Medulla oblongata (tissue), 1 donor: ENCODE results near the gene AKAP4.
A peak's percentile ranks its signal among the peaks of the same experiment; 100 is the strongest.

ENCODE experiments used
- DNase-seq: peaks from one replicate; pipeline ENCODE4 v3.0.0-alpha.2; 2015; ENCODE audit errors: extremely low spot score

AKAP4 gene

GRCh38 chrX:50200907-50201306 is at the start of gene AKAP4:
Gene AKAP4 (minus strand): TSS chrX:50201007. CDS start chrX:50200889, 118 bp downstream.
- DNase-seq = no peak

DNA sequence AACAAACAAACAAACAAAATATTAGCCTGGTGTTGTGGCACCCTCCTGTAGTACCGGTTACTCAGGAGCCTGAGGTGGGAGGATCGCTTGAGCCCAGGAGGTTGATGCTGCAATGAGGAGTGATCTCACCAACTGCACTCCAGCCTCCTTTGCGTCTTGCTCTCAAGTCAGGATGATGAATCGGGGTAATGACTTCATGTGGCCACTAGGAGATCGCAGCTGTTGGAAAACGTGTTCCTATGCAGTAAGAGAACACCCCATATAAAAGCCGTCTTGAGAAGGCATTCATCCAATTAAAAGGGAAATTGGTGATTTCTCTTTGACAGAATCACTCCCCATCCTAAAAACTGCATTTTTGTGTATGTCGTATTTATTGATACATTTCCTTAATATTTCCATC is 10.7 kb upstream of the AKAP4 start:
- DNase-seq = no peak

DNA sequence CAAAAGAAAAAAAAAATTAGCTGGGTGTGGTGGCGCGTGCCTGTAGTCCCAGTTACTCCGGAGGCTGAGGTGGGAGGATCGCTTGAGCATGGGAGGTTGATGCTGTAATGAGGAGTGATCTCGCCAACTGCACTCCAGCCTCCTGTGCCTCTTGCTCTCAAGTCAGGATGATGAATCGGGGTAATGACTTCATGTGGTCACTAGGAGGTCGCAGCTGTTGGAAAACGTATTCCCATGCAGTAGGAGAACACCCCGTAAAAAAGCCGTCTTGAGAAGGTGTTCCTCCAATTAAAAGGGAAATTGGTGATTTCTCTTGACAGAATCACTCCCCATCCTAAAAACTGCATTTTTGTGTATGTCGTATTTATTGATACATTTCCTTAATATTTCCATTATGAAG is 5.9 kb upstream of the AKAP4 start:
- DNase-seq = no peak

- peak; percentile 65 for DNase-seq
Observed at GRCh38 chrX:50204364-50204899, 3.6 kb upstream of the AKAP4 start, which contains the start of gene CCNB3. Gene CCNB3 (plus strand): TSS chrX:50204765. CDS start chrX:50285164, 80,399 bp downstream.

GRCh38 chrX:50202539-50202938 is 1.7 kb upstream of the AKAP4 start:
- no peak for DNase-seq

- no peak for DNase-seq
Observed at GRCh38 chrX:50198348-50198747, 2.5 kb downstream of the AKAP4 start.

DNA sequence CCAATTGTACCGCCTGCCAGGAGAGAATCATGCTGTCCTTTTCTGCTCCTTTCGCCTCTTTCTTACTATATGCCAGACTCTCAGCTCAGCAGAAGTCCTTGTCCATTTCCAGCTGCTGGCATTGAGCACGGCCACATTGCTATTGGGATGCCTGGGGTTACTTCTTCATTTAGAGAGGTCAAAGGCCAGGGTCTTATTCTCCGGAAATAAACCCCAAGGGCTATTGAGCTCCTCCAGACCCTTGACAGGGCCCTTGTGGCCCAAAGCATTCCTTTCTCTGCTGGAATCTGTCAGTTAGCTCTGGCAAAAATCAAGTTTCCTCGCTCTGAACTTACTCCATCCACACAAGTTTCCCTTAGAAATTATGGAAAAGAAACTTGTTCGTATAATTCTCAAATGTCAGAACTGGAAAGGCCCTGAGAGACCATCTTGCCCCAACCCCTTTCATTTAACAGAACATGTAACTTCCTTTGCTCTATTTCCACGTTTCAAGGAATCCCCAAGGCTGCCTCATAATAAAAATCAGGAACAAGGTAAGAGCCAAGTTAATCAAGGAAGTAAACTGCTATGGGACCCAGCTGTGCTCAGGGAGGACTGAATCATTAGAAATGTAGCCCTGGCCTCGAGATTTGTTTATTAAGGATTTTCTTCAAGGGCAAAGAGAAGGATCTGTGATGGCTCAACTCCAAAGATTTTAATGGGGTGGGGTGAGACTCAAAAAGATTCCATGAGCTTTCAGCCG is 11.8 kb downstream of the AKAP4 start:
- no peak for DNase-seq

- no peak for DNase-seq
Observed at GRCh38 chrX:50183891-50184290, 16.9 kb downstream of the AKAP4 start.

GRCh38 chrX:50180073-50180940 is 20.5 kb downstream of the AKAP4 start:
- peak; percentile 25 for DNase-seq

DNA sequence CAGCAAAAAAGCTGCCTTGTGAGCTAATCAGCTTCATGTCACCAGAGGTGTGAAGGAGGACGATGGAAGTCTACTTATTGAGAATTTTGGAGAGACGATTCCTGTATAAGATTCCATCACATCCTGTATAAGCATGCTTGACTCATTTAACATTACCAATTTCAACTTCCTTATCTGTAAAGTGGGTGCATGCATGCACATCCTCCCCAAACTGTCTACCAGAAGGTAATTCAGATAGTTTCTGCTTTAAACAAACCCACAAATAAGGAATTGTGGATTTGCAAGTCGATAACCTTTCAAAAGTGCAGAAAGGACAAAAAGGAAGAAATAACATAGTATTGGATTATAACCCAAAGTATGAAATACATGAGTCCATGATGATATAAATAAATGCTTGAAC is 31.1 kb downstream of the AKAP4 start:
- DNase-seq = no peak

DNA sequence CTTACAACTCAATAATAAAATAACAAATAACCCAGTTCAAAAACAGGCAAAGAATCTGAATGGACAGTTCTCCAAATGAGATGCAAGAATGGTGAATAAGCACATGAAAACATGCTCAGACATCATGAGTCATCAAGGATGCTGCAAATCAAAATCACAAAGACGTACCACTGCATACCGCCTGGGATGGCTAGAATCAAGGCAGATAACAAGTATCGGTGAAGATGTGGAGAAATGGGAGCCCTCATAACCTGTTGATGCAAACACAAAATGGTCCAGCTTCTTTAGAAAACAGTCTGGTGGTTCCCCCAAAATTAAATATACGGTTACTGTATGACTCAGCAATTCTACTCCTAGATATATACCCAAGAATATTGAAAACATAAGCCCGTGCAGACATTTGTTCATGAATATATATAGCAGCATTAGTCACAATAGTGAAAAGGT is 32.5 kb downstream of the AKAP4 start:
- DNase-seq = no peak

DNA sequence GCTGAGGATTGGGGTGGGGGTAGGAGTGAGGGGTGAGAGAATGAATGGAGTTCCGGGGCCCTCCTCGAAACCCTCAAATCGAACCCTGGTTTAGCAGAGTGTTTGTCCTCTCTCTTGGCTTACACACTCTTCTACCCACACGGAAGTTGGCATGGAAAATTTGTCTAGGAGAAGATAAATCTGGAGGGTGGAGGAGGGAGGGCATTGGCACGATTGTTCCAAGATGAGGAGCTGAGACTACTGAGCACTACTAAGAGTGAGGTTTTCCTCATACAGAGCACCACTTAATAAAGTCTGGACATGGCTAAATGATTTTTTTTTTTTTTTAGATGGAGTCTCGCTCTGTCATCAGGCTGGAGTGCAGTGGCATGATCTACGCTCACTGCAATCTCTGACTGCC is 33.4 kb downstream of the AKAP4 start:
- DNase-seq = no peak

GRCh38 chrX:50165727-50166126 is 35.1 kb downstream of the AKAP4 start:
- no peak for DNase-seq

DNA sequence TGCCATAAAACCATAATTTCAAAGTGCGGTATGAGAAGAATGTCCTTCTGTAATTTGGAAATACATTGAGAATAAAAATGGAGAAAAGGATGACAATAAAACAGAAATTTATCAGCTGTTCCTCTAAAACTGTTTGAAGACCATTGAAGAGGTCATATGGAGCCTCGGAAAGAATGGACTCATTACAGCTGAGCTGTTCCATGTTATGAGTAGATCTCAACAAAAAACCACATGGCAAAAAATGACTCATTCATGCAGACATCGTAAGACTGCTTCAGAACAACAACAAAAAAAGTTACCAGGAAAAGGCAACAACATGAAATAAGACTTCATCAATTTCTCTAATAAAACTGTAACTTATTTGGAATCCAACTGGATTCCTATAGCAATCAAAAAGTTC is 39.7 kb downstream of the AKAP4 start:
- no peak for DNase-seq

DNA sequence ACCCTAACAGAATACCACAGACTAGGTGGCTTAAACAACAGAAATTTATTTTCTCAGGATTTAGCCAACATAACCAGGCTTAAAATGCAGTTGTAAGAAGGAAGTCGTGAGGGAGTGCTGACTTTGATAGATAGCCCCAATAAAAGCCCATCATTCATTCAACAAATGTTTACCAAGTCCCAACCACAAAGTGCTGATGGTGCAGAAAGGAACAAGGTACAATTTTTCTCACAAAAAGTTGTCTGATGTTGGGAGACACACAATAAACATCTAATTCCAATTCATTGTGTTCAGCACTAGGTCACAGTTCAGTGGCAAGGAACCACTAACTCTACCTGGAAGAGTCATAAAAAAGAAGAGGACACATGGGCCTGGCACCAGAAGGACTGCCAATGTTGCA is 42.2 kb downstream of the AKAP4 start:
- no peak for DNase-seq

- DNase-seq = no peak
Observed at GRCh38 chrX:50157545-50158135, 43.2 kb downstream of the AKAP4 start.

GRCh38 chrX:50154429-50154828 is 46.4 kb downstream of the AKAP4 start:
- no peak for DNase-seq

DNA sequence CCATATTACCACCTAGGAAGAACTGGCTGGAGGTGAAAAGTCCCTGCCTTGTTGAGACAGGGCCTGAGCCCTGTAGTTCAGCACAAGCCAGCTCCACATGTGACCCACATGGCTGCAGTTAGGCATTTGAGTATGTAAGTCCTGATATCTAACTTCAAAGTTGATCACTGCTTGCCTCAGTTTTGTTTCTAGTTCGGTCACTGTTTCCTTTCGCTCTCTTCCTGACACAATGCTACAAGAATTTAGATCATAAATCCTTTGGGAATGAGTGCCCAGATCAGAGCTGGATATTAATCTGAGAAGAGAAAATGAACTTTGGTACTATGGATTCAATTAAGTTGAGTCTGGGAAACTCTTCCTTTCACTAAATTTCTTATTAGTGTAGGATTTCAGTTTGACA is 48.4 kb downstream of the AKAP4 start:
- no peak for DNase-seq

GRCh38 chrX:50147972-50148371 is 52.8 kb downstream of the AKAP4 start:
- DNase-seq = no peak
